Stimulated activated CD8-positive, alpha-beta memory T cell treated with anti-CD3 and anti-CD28 coated beads, Interleukin-4, amount 100 ng/mL, for 24 hours (primary cell): ENCODE measurements around the gene TMEM120A.

Source experiments
- DNase-seq: peaks from one replicate; pipeline ENCODE4 v3.0.0-alpha.2; 2020; ENCODE audit warnings: low read depth

Gene TMEM120A

DNA sequence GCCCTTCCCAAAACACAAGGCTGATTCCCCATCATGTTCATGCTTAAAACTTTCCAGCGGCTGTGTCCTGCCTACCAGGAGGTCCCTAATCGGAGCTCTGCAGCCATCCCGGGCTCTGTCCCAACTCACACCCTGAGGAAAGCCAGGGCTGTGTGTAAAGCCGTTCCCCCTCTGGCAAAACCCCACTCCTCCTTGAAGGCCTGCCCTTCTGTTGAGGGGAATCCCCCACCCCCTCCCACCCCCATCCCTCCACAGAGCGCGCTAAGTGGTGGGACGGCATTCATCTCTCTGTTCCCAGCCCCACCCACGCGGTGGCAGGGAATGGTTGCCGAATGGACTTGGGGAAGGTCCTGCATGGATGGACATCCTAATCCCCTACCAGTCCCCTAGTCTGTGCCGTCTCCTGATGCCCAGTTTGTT is 667 bp upstream of the TMEM120A start:
- no peak for DNase-seq

DNA sequence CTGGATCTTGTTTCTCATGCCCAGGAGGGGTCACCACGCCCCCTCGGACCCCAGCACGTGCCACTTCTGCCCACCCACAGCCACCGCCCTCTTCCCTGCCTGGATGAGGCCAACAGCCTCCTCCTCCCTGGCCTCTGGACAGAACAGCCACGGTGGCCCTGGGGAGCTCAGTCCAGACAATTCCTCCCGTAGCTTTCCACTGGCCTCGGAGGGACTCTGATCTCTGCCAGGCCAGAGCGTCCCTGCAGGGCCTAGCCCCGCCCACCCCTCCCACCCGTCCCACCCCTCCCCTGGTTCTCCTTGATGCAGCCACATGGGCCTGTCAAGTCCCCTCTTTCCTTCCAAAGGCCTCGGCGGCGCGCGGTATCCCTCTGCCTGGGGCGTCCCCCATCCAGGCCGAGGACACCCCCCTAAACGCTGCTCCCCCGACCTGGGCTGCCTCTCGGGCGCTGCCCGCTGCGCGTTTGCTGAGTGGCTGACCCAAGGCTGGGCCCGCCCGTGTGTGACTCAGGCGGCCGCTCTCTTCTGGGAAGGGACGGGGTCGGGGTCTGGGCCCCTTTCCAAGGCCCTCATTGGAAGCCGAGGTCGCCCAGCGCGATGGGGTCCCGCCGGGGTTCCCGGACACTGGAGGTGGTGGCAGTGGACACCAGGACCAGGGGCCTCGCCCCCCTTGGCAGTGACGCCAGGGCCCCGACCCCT is 557 bp downstream of the TMEM120A start:
- DNase-seq = no peak

DNA sequence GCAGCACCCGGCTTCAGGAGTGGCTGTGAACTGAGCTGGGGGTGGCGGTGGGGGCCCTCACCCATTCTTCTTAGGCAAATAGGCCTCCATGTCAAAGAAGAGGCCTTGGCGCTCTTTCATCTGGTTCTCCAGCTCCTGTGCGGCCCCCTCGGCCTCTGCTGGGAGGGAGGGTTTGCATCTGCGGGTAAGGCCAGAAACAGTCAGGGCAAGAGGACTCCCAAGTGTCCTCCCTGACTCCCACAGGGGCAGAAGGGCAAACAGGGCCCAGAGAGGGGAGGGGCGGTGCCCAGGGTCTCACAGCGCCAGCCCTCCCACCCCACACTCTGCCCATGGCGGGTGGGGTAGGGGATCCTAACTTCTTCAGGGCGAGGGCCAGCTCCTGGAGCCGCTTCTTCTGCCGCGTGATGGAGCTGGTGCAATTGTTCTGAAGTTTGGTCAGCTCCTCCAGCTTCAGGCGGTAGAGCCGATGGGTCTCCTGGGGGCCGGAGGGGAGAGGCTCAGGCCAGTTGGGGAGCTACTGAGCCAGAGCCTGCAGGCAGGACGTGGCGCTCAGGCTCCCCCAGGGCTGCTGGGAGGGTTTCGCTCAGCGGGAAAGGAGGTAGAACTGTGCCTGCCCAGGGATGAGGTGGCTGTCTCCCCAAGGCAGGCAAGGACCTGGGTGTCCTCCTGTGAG is 2.2 kb downstream of the TMEM120A start:
- DNase-seq = no peak

DNA sequence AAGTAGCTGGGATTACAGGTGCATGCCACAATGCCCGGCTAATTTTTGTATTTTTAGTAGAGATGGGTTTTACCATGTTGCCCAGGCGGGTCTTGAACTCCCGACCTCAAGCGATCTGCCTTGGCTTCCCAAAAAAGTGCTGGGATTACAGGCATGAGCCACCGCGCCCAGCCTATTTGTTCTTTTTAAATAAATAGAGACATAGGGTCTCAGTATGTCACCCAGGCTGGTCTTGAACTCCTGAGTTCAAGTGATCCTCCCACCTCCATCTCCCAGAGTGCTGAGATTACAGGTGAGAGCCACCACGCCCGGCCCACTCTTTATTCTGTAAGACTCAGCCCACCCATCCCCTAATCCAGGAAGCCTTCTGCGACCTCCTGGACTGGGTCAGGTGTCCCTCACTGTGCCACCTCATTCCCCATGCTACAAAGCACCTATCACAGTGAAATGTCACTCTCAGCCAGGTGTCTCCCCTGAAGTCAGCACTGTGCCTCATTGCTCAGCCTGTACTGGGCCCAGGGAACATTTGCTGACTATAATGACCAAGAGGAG is 2.8 kb downstream of the TMEM120A start:
- no peak for DNase-seq

DNA sequence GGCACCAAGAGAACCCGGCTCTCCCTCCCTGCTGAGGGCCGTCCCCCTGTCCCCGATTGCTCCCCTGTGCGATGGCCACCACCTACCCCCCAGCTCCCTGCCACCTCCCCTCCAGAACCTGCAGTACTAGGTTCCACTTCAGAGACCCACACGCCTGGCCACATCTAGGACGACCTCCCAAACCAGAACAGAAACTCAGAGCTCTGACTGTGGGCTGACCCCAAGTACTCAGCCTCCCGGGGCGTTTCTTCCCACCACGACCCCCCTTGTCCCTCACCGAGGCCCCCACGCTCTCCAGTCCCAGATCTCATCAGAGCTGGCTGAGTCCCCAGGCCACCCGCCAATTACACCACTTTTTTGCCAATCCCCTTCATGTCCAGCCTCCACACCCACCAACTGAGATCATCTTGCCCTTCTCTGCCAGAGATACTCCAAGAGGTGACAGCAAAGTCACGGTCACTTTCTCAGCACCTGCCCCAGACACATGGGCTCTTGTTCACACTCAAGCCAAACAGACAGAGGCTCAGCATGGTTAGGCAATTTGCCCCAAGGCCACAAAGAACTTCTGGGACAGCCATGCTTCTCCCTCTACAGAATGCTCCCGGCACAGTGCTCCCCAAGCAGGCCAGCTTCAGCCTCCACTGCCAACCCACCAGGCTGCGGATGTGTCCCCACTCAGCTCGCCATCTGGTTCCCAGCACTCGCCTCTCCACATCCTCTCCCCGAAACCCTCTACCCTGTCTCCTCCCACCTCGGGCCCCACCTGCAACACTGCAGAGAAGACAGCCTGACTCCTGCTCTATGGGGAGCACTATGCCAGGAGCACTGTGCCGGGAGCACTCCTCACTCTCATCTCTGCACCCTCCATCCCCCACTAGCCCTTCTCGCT is 4.7 kb downstream of the TMEM120A start:
- DNase-seq = no peak

DNA sequence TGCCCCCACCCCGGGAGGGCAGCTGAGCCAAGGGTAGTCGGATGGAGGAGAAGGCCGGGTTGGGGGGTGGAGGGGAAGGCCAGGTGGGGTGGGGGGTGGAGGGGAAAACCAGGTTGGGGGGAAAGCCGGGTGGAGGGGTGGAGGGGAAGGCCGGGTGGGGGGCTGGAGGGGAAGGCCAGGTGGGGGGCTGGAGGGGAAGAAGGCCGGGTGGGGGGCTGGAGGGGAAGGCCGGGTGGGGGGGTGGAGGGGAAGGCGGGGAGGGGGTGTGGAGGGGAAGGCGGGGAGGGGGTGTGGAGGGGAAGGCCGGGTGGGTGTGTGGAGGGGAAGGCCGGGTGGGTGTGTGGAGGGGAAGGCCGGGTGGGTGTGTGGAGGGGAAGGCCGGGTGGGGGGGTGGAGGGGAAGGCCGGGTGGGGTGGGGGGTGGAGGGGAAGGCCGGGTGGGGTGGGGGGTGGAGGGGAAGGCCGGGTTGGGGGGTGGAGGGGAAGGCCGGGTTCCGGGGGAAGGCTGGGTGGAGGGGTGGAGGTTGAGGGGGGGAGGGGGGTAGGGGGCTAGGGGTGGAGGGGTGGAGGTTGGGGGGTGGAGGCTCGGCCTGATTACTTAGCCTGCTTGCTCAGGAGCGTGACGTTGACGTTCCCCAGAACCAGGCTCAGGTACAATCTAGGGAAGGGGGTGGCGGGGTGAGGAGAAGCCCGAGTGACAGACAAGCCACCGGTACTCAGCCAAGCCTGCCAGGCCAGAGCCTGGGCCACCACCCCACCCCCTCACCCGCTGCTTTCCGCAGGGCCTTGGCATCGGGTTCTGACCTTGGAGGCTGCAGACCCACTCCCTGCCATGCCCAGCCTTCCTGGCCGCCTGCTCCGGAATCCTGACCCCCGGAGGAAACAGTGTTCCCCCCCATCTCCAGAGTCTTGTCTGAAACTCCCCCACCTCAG is 5.6 kb downstream of the TMEM120A start:
- no peak for DNase-seq

DNA sequence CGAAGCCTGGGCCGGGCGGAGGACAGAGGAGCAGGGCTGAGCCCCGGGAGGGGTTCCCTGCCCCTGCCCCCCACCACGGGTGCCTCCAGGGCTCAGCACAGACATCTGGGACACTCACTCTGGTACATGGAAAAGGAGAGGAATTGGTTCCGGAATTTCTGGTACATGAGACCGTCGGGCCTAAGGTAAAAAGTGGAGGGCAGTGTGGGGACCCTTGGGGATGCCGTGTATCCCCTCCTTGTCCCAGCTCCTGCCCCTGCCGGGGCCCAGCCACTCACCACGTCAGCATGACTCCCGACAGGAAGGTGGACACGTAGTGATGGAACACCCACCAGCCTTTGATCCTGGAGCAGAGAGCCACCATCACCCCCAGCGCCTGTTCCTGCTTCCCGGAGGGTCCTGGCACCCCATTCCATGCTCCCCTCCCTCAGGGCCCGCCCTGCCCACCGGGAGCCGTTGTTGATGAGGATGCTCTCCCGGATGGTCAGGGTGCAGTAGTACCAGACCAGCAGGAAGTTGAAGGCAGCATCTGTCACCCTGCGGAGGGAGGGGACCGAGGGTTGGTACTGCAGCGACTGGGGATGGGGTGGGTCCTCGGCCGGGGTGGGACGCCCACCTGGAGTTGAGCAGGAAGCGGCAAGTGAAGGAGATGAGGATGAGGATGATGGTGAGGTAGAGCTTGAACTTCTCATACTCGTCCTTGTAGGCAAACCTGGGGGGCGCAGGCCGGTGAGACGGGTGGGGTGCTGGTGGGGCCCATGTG is 6.4 kb downstream of the TMEM120A start:
- DNase-seq = no peak

DNA sequence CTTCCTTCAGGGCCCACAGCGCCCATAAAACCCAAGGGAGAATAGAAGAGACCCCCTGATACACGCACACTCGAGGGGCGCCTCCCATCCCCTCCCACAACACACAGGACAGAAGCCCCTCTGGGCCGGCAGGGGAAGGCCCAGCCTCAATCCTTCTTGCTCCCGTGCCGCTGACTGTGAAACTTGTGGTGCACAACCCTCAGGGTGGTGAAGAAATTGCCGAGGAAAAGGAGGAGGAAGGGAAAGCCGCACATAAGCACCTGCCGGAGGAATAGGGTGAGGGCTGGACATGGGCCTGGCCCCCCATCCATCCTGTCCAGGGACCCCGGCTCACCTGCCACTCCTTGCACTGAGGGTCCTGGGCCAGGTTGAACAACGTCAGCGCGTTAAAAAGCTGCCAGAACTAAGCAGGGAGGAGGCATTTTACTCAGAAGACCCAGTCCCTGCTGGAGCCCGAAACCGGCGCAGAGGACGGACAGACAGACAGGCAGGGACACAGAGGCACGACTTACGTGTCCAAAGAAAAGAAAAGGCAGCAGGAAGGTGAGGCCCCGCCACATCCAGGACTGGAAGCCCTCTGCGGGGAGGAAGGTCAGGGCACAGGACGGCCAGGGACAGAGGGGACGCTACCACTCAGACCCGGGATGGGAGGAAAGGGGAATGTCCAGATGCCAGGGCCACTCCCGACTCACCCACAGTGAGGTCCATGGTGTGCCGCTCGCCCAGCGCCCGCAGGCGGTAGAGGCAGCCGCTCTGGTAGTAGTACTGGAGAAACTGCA is 7.2 kb downstream of the TMEM120A start:
- DNase-seq = no peak

DNA sequence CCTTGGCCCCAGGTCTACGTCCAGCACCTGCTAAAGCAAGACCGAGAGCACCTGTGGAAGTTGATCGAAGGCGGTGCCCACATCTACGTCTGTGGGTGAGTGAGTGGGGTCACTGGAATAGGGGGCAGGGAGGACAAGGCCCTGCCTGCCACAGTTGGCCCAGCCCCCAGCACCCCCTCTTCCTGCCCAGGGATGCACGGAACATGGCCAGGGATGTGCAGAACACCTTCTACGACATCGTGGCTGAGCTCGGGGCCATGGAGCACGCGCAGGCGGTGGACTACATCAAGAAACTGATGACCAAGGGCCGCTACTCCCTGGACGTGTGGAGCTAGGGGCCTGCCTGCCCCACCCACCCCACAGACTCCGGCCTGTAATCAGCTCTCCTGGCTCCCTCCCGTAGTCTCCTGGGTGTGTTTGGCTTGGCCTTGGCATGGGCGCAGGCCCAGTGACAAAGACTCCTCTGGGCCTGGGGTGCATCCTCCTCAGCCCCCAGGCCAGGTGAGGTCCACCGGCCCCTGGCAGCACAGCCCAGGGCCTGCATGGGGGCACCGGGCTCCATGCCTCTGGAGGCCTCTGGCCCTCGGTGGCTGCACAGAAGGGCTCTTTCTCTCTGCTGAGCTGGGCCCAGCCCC is 8.1 kb downstream of the TMEM120A start:
- no peak for DNase-seq

DNA sequence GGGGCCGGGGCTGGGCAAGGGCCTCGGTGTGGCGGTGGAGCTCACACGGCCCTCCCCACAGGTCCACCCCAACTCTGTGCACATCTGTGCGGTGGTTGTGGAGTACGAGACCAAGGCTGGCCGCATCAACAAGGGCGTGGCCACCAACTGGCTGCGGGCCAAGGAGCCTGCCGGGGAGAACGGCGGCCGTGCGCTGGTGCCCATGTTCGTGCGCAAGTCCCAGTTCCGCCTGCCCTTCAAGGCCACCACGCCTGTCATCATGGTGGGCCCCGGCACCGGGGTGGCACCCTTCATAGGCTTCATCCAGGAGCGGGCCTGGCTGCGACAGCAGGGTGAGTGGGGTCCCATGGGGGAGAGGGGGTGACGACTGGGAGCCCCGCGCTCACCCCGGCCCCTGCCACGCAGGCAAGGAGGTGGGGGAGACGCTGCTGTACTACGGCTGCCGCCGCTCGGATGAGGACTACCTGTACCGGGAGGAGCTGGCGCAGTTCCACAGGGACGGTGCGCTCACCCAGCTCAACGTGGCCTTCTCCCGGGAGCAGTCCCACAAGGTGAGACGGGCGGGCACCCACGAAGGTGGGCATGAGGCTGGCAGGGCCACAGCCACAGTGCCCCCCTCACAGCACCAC is 8.8 kb downstream of the TMEM120A start:
- no peak for DNase-seq

DNA sequence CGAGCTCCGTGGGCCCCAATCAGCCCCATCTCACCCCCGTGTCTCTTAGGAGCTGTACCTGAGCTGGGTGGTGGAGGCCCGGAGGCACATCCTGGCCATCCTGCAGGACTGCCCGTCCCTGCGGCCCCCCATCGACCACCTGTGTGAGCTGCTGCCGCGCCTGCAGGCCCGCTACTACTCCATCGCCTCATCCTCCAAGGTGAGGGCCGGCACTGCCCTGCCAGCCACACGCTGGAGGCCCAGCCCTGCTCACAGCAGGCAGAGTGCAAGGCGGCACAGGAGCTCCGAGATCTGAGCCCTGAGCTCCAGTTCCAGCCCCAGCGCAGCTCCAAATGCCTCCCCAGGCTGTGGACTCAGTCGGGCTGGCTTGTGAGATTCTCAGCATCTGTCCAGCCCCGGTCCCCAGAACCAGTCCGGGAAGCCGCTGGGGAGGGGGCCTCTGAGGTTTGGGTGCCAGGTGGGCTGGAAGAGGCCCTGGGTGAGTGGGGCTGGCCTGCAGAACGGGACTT is 9.3 kb downstream of the TMEM120A start:
- DNase-seq = no peak

DNA sequence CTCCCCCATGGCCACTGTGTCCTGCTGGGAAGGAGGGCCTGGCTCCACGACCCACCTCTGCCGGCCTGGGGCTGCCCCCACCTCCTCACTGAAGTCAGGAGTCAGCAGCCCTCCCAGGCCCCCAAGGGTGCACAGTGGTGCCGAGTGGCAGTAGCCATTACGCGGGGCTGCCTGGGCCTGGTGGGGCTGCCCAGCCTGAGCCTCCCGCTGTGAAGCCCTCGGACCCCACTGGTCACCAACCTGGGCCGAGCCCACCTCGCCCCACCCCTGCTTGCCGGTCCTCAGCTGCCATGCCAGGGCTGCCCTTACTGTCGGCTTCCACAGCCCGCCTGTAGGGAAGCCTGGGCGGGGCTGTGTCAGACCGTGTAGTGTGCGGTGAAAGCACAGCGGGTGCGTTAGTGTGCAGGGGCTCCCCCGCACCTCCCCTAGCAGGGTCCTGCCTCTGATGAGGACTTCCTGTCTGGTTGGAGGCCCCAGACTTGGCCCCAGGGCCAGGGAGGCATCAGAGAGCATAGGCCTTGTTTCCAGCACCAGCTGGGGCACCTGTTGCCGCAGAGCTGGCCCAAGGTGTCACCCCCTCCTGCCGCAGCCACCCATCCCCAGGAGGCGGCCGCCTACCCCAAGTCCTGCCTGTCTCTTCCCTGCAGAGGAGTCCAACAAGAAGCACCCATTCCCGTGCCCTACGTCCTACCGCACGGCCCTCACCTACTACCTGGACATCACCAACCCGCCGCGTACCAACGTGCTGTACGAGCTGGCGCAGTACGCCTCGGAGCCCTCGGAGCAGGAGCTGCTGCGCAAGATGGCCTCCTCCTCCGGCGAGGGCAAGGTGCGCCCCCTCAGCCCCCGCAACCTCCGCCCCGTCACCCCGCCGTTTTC is 10.0 kb downstream of the TMEM120A start:
- no peak for DNase-seq

DNA sequence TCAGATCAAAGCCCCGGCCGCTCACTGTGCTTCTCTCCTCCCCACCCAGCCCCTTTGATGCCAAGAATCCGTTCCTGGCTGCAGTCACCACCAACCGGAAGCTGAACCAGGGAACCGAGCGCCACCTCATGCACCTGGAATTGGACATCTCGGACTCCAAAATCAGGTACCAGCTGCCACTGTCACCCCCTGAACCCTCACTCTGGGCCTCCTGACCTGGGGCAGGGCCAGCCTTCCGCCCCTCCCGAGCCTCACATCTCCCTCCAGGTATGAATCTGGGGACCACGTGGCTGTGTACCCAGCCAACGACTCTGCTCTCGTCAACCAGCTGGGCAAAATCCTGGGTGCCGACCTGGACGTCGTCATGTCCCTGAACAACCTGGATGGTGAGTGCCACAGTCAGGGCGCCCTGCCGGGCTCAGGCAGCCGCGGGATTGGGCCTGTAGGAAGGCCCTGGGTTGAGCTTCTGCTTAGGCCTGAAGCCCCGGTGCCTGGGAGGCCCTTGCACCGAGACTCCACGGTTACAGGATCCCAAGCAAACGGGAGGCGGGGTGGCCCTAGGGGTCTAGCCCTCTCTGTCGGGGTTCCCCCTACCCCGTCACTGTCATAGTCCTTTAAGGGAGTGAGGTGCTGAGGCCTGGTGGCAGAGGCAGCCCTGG is 10.8 kb downstream of the TMEM120A start:
- DNase-seq = no peak

DNA sequence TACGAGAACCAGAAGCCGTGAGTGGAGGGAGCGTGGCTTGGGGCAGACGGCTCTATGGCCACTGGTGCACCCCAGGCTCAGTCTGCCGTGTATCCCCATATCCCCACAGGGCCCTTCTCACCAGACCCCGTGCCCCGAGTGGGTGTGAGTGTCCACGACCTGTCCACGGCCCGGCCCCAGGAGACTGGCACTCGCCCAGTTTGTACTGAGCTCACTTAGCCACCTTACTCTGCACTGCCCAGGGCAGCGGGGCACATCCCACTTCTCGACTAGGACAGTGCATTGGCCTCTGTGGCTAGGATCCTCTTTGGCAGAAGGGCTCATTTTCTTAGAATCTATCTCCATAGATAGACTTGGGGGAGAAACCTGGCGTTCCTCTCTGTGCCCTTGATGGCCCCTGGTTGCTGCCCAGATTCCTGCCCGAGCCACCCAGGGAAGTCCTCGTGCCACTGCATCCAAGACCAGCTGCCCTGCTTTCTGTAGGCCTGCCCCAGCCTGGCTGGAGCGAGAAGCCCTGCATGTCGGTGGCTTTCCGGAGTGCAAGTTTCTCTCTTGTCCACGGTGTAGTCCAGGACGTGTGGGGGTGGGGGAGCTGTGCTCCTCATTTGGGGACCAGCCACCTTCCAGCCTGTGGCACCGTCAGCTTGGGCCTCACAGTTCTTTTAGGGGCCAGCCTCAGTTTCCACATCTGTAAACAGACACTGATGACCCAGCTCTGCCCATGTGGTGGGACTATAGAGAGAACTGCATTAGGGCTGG is 11.9 kb downstream of the TMEM120A start:
- DNase-seq = no peak

DNA sequence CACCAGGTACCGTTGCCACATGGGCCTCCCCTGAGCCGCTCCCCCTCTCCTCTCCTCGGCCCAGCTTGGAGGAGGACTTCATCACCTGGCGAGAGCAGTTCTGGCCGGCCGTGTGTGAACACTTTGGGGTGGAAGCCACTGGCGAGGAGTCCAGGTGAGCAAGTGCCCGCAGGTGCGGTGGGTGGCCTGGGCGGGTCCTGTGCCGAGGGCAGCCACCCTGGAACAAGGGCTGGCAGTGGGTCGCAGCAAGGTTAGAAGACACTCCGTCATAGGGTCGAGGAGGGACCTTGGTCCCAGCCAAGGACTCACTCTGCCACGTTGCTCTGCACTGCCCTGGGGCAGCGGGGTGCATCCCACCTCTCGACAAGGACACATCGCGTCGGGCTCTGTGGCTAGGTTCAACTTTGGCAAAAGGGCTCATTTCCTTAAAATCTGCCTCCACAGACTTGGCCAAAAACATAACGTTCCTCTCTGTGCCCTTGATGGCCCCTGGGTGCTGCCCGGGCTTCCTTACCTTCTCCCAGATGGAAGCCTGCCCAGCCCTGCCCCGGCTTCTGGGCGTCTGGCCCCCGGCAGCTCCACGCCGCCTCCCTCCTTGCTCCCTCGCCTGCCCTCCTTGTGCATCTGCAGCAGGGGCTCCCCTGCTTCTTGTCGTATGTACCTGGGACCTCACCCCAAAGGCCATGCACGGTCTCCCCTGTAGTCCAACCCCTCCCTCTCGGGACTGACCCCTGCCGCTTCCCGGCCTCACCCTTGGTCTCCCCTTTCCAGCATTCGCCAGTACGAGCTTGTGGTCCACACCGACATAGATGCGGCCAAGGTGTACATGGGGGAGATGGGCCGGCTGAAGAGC is 12.7 kb downstream of the TMEM120A start:
- DNase-seq = no peak

DNA sequence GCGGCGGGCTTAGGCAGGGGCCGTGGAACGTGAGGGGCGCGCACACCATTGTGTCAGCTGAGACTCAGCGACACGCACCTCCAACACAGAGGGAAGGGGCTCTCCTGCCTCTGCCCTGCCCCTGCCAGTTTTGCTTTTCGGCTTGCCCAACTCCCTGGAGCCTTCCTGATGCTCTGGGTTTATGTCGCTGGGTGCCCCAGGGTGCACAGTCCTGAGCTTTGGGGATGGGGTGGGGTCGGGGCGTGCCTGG is 13.3 kb downstream of the TMEM120A start:
- no peak for DNase-seq
